ENCODE data around the gene PGS1. TPM values are rescaled to one million over a fixed set of nuclear protein-coding genes. Genes with fewer than 3 reads are reported as not detected.

Gene PGS1
- total and polyA plus RNA-seq, 10 of the 15 experiments (the other 5 are each of a cell fraction or from before 2014, with no cell fraction given), result 1.3 to 37.6 (median 27.4) TPM

DNA sequence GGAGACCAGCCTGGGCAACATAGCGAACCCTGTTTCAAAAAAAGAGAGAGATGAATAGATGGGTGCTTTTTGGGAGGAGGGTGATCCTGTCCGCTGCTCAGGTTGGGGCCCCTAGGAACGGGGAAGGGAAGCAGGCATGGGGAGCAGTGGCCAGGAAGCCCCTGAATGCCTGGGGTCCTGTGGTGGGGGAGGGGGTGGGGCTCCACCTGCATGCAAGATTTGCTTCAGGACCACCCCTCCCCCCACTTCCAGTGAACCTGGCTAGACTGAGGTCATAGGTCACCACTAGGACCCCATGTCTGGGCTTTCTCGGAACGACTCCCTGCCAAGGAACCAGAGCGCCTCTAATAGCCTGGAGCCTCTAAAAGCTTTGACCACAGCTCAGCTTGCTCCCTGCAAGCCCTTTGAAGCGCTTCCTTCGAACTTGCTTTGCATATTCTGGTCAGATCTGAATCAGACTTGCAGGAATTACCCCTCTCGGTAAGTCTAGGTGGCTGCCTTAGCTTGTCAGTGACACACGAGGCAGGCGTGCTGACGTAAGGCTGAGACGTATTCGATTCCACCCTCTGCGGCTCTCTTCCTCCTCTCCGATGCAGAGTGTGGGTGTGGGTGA, 22.2 kb upstream of the PGS1 start (continued):
- TF ChIP-seq NFYB (IDR thresholded peaks at IDR 0.05; ENCODE audit: insufficient read depth, low read depth, low read length), result peak; percentile 29; the same call in 1 of the 2 replicates
- TF ChIP-seq IRF3 (IDR thresholded peaks at IDR 0.05), result no peak
- peak; percentile 100 for TF ChIP-seq POU2F2 (IDR thresholded peaks at IDR 0.05; ENCODE audit: borderline replicate concordance, low read depth, low read length)
- TF ChIP-seq HCFC1 (IDR thresholded peaks at IDR 0.05; ENCODE audit: low read length), result no peak
- TF ChIP-seq TAF1 (IDR thresholded peaks at IDR 0.05; ENCODE audit: borderline replicate concordance, low read depth, low read length), result no peak
- TF ChIP-seq TBL1XR1 (IDR thresholded peaks at IDR 0.05; ENCODE audit: low read depth, low read length), result peak; percentile 78; the same call in 1 of the 2 replicates
- TF ChIP-seq SP1 (IDR thresholded peaks at IDR 0.05; ENCODE audit: low read depth, low read length), result peak; percentile 80
- TF ChIP-seq CREM (IDR thresholded peaks at IDR 0.05; ENCODE audit: low read depth), result peak; percentile 96
- TF ChIP-seq WRNIP1 (IDR thresholded peaks at IDR 0.05; ENCODE audit: borderline replicate concordance, low read depth, low read length), result 0 out of 2 replicates have a peak, but pooled peaks have one; percentile 91
- peak; percentile 94 for TF ChIP-seq RUNX3 (IDR thresholded peaks at IDR 0.05; ENCODE audit: low read length)
- no peak; the same call in 1 of the 2 replicates for TF ChIP-seq MXI1 (IDR thresholded peaks at IDR 0.05; ENCODE audit: low read depth, low read length)
- peak; percentile 49; the same call in 1 of the 2 replicates for TF ChIP-seq RAD21 (IDR thresholded peaks at IDR 0.05; ENCODE audit: insufficient read depth, low read depth, low read length)
- peak; percentile 73; the same call in 1 of the 2 replicates for TF ChIP-seq JUND (IDR thresholded peaks at IDR 0.05; ENCODE audit: low read depth, low read length)
- TF ChIP-seq HDAC6 (IDR thresholded peaks at IDR 0.05; ENCODE audit: unreplicated experiment), result no peak
- TF ChIP-seq ZNF384 (IDR thresholded peaks at IDR 0.05; ENCODE audit: borderline replicate concordance, low read depth, low read length), result no peak
- TF ChIP-seq, protein P1, sequence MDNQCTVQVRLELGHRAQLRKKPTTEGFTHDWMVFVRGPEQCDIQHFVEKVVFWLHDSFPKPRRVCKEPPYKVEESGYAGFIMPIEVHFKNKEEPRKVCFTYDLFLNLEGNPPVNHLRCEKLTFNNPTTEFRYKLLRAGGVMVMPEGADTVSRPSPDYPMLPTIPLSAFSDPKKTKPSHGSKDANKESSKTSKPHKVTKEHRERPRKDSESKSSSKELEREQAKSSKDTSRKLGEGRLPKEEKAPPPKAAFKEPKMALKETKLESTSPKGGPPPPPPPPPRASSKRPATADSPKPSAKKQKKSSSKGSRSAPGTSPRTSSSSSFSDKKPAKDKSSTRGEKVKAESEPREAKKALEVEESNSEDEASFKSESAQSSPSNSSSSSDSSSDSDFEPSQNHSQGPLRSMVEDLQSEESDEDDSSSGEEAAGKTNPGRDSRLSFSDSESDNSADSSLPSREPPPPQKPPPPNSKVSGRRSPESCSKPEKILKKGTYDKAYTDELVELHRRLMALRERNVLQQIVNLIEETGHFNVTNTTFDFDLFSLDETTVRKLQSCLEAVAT (IDR thresholded peaks at IDR 0.05), result peak; percentile 84
- peak; percentile 94 for TF ChIP-seq ATF7 (IDR thresholded peaks at IDR 0.05; ENCODE audit: low read depth)
- TF ChIP-seq NR2C2 (IDR thresholded peaks at IDR 0.05; ENCODE audit: borderline replicate concordance, control insufficient read depth, insufficient read length, low read depth), result peak; percentile 58
- TF ChIP-seq SIX5 (IDR thresholded peaks at IDR 0.05; ENCODE audit: low read depth, low read length, severe bottlenecking), result no peak
- peak; percentile 98 for TF ChIP-seq NBN (IDR thresholded peaks at IDR 0.05)
- TF ChIP-seq CBX3 (IDR thresholded peaks at IDR 0.05; ENCODE audit: borderline replicate concordance, low read depth), result no peak
- TF ChIP-seq, protein P2, sequence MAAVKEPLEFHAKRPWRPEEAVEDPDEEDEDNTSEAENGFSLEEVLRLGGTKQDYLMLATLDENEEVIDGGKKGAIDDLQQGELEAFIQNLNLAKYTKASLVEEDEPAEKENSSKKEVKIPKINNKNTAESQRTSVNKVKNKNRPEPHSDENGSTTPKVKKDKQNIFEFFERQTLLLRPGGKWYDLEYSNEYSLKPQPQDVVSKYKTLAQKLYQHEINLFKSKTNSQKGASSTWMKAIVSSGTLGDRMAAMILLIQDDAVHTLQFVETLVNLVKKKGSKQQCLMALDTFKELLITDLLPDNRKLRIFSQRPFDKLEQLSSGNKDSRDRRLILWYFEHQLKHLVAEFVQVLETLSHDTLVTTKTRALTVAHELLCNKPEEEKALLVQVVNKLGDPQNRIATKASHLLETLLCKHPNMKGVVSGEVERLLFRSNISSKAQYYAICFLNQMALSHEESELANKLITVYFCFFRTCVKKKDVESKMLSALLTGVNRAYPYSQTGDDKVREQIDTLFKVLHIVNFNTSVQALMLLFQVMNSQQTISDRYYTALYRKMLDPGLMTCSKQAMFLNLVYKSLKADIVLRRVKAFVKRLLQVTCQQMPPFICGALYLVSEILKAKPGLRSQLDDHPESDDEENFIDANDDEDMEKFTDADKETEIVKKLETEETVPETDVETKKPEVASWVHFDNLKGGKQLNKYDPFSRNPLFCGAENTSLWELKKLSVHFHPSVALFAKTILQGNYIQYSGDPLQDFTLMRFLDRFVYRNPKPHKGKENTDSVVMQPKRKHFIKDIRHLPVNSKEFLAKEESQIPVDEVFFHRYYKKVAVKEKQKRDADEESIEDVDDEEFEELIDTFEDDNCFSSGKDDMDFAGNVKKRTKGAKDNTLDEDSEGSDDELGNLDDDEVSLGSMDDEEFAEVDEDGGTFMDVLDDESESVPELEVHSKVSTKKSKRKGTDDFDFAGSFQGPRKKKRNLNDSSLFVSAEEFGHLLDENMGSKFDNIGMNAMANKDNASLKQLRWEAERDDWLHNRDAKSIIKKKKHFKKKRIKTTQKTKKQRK (IDR thresholded peaks at IDR 0.05; ENCODE audit: low read depth, low read length), result no peak
- no peak for TF ChIP-seq PML (IDR thresholded peaks at IDR 0.05; ENCODE audit: low read length)
- no peak for TF ChIP-seq SUPT20H (IDR thresholded peaks at IDR 0.05; ENCODE audit: borderline replicate concordance, control insufficient read depth, low read depth, low read length)
- no peak for TF ChIP-seq YY1 (IDR thresholded peaks at IDR 0.05; ENCODE audit: low read depth, low read length)
- TF ChIP-seq TCF7 (IDR thresholded peaks at IDR 0.05; ENCODE audit: borderline replicate concordance), result no peak
- TF ChIP-seq MEF2B (IDR thresholded peaks at IDR 0.05; ENCODE audit: partially characterized antibody, poor library complexity, severe bottlenecking), result peak; percentile 62
